Body of pancreas (tissue), 4 donors: ENCODE results near the gene SLC6A3. TPM values are rescaled to one million over a fixed set of nuclear protein-coding genes. Genes with fewer than 3 reads are reported as not detected.

Source experiments
- ATAC-seq: fragments of 150-250 bp; one replicate; pipeline ENCODE4 v1.9.1; 2016
- DNase-seq, 4 donors: peaks; one replicate each; pipeline ENCODE4 v3.0.0-alpha.2; 2019
- H3K27ac ChIP-seq, 4 donors: fragments of 200-600 bp; sonication (generic); 1 replicate in 3 of 4; 2 replicates in 1 of 4; pipeline versions ENCODE4 v1.5.1 to v1.6.1; 2016 to 2019; ENCODE audit warnings: mild to moderate bottlenecking in 1 of 4, mixed read lengths in 1 of 4, moderate library complexity in 1 of 4
- H3K27me3 ChIP-seq, 2 donors: fragments of 200-600 bp; sonication (generic); one replicate each; pipeline ENCODE4 v1.6.0; 2016; ENCODE audit warnings: mild to moderate bottlenecking in 1 of 2
- H3K36me3 ChIP-seq, 2 donors: fragments of 200-600 bp; sonication (generic); replicated peaks in 1 of 2; 2 replicates each; pipeline ENCODE4 v1.5.1; 2016; ENCODE audit warnings: low read depth in 2 of 2; ENCODE audit not compliant: insufficient read depth in 1 of 2
- H3K4me1 ChIP-seq: fragments of 200-600 bp; sonication (generic); one replicate; pipeline ENCODE4 v1.6.0; 2016
- H3K4me3 ChIP-seq, 2 donors: fragments of 200-600 bp; sonication (generic); 1 replicate in 1 of 2; 2 replicates in 1 of 2; pipeline ENCODE4 v1.5.1; 2016 to 2019
- H3K9me3 ChIP-seq, 3 donors: fragments of 200-600 bp; sonication (generic); 1 replicate in 2 of 3; 2 replicates in 1 of 3; pipeline ENCODE4 v1.5.1; 2016
- POLR2A ChIP-seq, 3 donors: fragments of 450-650 bp; IDR thresholded peaks; one replicate each; pipeline ENCODE4 v1.6.1; 2016; ENCODE audit warnings: antibody characterized with exemption in 3 of 3, mild to moderate bottlenecking in 2 of 3
- WGBS, 2 donors: methylation state at CpG; one replicate each; pipeline ENCODE4 v1.1.5; 2017; 5-methylcytosine and 5-hydroxymethylcytosine counted together
- intact Hi-C: fragments of 100-400 bp; cut with DNase I; formaldehyde crosslinking; loops from one replicate; pipeline ENCODE4 v1.15.1; 2023
- total RNA-seq, 2 donors: library from RNA; depleted of rRNA; stranded (reverse); fragments of >200 nt; gene quantifications; one replicate each; pipeline ENCODE4 v1.1.0, GENCODE V29; 2016
- TF ChIP-seq, protein P1 (sequence below), 7 experiments: fragments of 450-650 bp in 4 of 7; fragments of 200-600 bp in 3 of 7; sonication (generic) in 3 of 7; IDR thresholded peaks; one replicate each; pipeline ENCODE4 v1.5.1; 2016 to 2019; ENCODE audit warnings: antibody characterized with exemption in 7 of 7

The SLC6A3 gene
- total RNA-seq, 2 donors from 2014 or later: not detected

GRCh38 chr5:1414311-1415058, 30.8 kb downstream of the SLC6A3 start:
- H3K9me3 ChIP-seq: no peaks in the 10 kb centered on the region
- intact Hi-C loops: no loop called here
- WGBS, 2 donors: 39 to 70% methylated on average over 16 to 27 of the region's 27 CpGs
- TF ChIP-seq POLR2A (IDR thresholded peaks at IDR 0.05): no peak
- TF ChIP-seq, protein P1, sequence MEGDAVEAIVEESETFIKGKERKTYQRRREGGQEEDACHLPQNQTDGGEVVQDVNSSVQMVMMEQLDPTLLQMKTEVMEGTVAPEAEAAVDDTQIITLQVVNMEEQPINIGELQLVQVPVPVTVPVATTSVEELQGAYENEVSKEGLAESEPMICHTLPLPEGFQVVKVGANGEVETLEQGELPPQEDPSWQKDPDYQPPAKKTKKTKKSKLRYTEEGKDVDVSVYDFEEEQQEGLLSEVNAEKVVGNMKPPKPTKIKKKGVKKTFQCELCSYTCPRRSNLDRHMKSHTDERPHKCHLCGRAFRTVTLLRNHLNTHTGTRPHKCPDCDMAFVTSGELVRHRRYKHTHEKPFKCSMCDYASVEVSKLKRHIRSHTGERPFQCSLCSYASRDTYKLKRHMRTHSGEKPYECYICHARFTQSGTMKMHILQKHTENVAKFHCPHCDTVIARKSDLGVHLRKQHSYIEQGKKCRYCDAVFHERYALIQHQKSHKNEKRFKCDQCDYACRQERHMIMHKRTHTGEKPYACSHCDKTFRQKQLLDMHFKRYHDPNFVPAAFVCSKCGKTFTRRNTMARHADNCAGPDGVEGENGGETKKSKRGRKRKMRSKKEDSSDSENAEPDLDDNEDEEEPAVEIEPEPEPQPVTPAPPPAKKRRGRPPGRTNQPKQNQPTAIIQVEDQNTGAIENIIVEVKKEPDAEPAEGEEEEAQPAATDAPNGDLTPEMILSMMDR (IDR thresholded peaks at IDR 0.05): no peak
- H3K4me3 ChIP-seq: no peak overlapping the region
- no peak for ATAC-seq
- peak in 1 of 4 donors; percentile 13 for DNase-seq
- no peaks in the 10 kb centered on the region for H3K36me3 ChIP-seq
- H3K27ac ChIP-seq: no peak overlapping the region
- no peaks in the 10 kb centered on the region for H3K27me3 ChIP-seq
- H3K4me1 ChIP-seq: no peaks in the 10 kb centered on the region

DNA sequence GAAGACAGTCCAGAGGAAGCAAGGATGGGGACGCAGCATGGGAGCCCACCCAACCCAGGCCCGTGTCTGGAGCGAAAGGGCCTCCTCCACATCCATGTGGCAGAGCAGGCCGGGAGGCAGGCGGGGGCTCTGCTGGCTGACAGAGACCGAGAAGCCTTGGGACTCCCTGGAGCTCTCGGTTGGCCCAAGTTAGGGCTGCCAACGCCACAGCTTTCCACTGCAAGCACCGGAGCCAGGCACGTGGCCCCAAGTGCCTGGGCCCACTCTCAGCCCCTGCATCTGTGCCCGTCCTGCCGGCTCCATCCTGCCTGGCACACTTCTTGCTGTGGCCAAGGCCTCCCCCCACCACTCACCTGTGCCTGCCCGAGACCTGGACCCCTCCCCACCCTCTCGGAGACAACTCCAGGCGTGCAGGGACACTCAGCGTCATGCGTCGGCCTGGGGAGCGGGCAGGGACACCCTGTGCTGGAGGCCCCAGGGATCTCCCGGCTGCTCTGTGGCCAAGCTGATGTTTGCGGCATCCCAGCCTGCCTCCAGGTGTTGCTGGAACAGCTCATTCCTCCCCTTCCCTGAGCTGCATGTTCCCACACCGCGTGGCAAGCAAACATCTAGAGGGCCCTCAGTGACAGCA, 31.5 kb downstream of the SLC6A3 start:
- DNase-seq (peak in 1 of 4 donors; percentile 7), ATAC-seq (no peak)
- Histone ChIP-seq H3K36me3 (no peaks in the 10 kb centered on the region), H3K27me3 (no peaks in the 10 kb centered on the region), H3K4me3 (no peak overlapping the region), H3K9me3 (no peaks in the 10 kb centered on the region), H3K27ac (no peak overlapping the region), H3K4me1 (no peaks in the 10 kb centered on the region)
- TF ChIP-seq, protein P1 (IDR thresholded peaks at IDR 0.05): no peak
- TF ChIP-seq POLR2A (IDR thresholded peaks at IDR 0.05): no peak
- 56 to 71% methylated on average over 9 to 22 of the region's 23 CpGs for WGBS, 2 donors
- intact Hi-C loops: no loop called here

- Histone ChIP-seq H3K4me3 (no peak overlapping the region), H3K27ac (no peak overlapping the region), H3K4me1 (no peaks in the 10 kb centered on the region), H3K36me3 (no peaks in the 10 kb centered on the region), H3K9me3 (no peaks in the 10 kb centered on the region), H3K27me3 (no peaks in the 10 kb centered on the region)
- ATAC-seq: no peak
- TF ChIP-seq POLR2A (IDR thresholded peaks at IDR 0.05): no peak
- TF ChIP-seq, protein P1 (IDR thresholded peaks at IDR 0.05): no peak
- intact Hi-C loops: no loop called here
- WGBS, 2 donors: 49 to 53% methylated on average over 12 to 13 of the region's 13 CpGs
- DNase-seq: peak in 1 of 4 donors; percentile 6
Observed at GRCh38 chr5:1413211-1413610, 32.0 kb downstream of the SLC6A3 start.

GRCh38 chr5:1412621-1413020, 32.6 kb downstream of the SLC6A3 start:
- H3K4me3 ChIP-seq: no peak overlapping the region
- no peak for TF ChIP-seq POLR2A (IDR thresholded peaks at IDR 0.05)
- TF ChIP-seq, protein P1 (IDR thresholded peaks at IDR 0.05): no peak
- no peak overlapping the region for H3K27ac ChIP-seq
- intact Hi-C loops: no loop called here
- ATAC-seq (no peak), DNase-seq (peak in 1 of 4 donors; percentile 2)
- no peaks in the 10 kb centered on the region for H3K4me1 ChIP-seq
- H3K9me3 ChIP-seq: no peaks in the 10 kb centered on the region
- no peaks in the 10 kb centered on the region for H3K27me3 ChIP-seq
- no peaks in the 10 kb centered on the region for H3K36me3 ChIP-seq
- 42 to 56% methylated on average over 1 to 10 of the region's 10 CpGs for WGBS, 2 donors
